Right lobe of liver (tissue), 4 donors: ENCODE measurements around the gene GSTP1.

ENCODE experiments used
- CTCF ChIP-seq, 4 donors: fragments of 200-600 bp in 3 of 4; fragments of 450-650 bp in 1 of 4; IDR thresholded peaks; one replicate each; pipeline versions ENCODE4 v1.5.1 to v1.8.0; 2016 to 2022; ENCODE audit warnings: antibody characterized with exemption in 4 of 4, mild to moderate bottlenecking in 2 of 4
- POLR2A ChIP-seq: fragments of 450-650 bp; IDR thresholded peaks from one replicate; pipeline ENCODE4 v1.6.1; 2017; ENCODE audit warnings: antibody characterized with exemption, mild to moderate bottlenecking
- donor health status: DM: no; HTN: no; CAD: no.
- donor health status: DM: no; HTN: no; CAD: no.
- donor health status: DM: no; HTN: yes; CAD: no.

DNA sequence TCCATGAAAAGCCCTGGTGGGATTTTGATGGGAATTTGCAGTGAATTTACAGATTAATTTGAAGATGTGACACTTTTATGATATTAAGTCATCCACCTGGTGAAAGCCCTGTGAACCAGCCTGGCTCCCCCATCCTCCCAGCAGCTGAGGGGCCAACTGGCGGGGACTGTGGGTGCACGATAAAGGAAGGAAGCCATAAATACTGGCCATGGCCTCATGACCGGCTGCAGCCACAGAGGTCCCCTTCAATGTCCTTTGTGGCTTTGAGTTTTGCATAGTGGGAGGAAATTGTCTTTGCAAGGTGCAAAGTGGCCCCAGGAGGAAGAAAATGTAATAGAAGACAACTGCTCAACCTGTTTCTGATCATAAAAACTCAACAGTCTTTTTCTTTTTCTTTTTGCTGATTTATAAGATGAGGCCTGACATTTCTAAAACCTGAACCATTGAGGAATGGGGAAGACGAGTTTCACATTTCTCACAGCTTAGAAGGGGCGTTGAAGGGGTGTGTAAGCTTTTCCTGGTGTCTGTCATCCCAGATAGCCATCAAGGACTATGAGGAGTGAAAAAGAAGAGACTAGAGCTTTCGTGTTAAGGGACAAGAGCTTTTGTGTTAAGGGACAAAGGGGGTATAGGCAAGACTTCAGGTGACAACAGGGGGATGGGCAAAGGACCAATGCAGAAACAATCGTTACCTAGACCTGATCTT, 16.9 kb downstream of the GSTP1 start:
- TF ChIP-seq CTCF (IDR thresholded peaks at IDR 0.05): no peak
- no peak for TF ChIP-seq POLR2A
